Panc1 (cell line): ENCODE measurements around the gene SUGCT.

Experiments
- POLR2AphosphoS5 ChIP-seq: IDR thresholded peaks from 2 replicates; pipeline ENCODE4 v1.6.1; 2012; ENCODE audit warnings: mild to moderate bottlenecking, low read depth, low read length, moderate library complexity
- SIN3A ChIP-seq: IDR thresholded peaks from 2 replicates; pipeline ENCODE4 v1.6.1; 2012; ENCODE audit warnings: low read depth, mild to moderate bottlenecking, low read length, moderate library complexity, borderline replicate concordance; ENCODE audit not compliant: insufficient read depth
- TCF7L2 ChIP-seq: IDR thresholded peaks from 2 replicates; pipeline ENCODE4 v1.6.1; 2011; ENCODE audit warnings: mild to moderate bottlenecking, low read depth, low read length, inconsistent platforms
- TF ChIP-seq, protein P1 (sequence below): fragments of 450-650 bp; IDR thresholded peaks from 2 replicates; pipeline ENCODE4 v1.5.1; 2017; ENCODE audit warnings: mild to moderate bottlenecking
- TF ChIP-seq, protein P2 (sequence below), 2 experiments: IDR thresholded peaks; 2 replicates each; pipeline ENCODE4 v1.6.1; 2011 to 2012; ENCODE audit warnings: low read depth in 2 of 2, control low read depth in 1 of 2, low read length in 1 of 2, mild to moderate bottlenecking in 1 of 2, moderate library complexity in 1 of 2; ENCODE audit not compliant: insufficient read depth in 1 of 2

DNA sequence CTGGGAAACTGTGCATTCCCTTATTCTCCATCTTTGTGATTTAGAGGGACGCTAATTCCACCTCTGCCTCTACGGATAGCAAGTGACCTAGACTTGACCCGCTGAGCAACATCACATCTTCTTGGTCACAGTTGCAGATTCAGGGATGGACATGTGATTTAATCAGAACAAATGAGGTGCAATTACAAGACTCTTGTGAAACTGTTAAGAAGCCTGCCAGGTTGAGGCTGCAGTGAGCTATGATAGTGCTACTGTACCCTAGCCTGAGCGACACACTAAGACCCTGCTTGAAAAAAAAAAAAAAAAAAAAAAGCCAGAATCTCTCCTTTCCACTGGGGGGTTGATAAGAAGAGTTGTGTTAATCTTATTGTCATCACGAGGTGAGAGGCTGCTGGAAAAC lies 14.8 kb upstream of the SUGCT start:
- TF ChIP-seq POLR2AphosphoS5 (no peak), TCF7L2 (no peak), SIN3A (no peak)
- TF ChIP-seq, protein P1, sequence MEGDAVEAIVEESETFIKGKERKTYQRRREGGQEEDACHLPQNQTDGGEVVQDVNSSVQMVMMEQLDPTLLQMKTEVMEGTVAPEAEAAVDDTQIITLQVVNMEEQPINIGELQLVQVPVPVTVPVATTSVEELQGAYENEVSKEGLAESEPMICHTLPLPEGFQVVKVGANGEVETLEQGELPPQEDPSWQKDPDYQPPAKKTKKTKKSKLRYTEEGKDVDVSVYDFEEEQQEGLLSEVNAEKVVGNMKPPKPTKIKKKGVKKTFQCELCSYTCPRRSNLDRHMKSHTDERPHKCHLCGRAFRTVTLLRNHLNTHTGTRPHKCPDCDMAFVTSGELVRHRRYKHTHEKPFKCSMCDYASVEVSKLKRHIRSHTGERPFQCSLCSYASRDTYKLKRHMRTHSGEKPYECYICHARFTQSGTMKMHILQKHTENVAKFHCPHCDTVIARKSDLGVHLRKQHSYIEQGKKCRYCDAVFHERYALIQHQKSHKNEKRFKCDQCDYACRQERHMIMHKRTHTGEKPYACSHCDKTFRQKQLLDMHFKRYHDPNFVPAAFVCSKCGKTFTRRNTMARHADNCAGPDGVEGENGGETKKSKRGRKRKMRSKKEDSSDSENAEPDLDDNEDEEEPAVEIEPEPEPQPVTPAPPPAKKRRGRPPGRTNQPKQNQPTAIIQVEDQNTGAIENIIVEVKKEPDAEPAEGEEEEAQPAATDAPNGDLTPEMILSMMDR = no peak
- TF ChIP-seq, protein P2, sequence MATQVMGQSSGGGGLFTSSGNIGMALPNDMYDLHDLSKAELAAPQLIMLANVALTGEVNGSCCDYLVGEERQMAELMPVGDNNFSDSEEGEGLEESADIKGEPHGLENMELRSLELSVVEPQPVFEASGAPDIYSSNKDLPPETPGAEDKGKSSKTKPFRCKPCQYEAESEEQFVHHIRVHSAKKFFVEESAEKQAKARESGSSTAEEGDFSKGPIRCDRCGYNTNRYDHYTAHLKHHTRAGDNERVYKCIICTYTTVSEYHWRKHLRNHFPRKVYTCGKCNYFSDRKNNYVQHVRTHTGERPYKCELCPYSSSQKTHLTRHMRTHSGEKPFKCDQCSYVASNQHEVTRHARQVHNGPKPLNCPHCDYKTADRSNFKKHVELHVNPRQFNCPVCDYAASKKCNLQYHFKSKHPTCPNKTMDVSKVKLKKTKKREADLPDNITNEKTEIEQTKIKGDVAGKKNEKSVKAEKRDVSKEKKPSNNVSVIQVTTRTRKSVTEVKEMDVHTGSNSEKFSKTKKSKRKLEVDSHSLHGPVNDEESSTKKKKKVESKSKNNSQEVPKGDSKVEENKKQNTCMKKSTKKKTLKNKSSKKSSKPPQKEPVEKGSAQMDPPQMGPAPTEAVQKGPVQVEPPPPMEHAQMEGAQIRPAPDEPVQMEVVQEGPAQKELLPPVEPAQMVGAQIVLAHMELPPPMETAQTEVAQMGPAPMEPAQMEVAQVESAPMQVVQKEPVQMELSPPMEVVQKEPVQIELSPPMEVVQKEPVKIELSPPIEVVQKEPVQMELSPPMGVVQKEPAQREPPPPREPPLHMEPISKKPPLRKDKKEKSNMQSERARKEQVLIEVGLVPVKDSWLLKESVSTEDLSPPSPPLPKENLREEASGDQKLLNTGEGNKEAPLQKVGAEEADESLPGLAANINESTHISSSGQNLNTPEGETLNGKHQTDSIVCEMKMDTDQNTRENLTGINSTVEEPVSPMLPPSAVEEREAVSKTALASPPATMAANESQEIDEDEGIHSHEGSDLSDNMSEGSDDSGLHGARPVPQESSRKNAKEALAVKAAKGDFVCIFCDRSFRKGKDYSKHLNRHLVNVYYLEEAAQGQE (IDR thresholded peaks at IDR 0.05; ENCODE audit: insufficient read depth in 1 of 2, low read depth in 2 of 2, low read length in 1 of 2) = no peak
